Measurements from ENCODE around the gene CFAP45.

DNA sequence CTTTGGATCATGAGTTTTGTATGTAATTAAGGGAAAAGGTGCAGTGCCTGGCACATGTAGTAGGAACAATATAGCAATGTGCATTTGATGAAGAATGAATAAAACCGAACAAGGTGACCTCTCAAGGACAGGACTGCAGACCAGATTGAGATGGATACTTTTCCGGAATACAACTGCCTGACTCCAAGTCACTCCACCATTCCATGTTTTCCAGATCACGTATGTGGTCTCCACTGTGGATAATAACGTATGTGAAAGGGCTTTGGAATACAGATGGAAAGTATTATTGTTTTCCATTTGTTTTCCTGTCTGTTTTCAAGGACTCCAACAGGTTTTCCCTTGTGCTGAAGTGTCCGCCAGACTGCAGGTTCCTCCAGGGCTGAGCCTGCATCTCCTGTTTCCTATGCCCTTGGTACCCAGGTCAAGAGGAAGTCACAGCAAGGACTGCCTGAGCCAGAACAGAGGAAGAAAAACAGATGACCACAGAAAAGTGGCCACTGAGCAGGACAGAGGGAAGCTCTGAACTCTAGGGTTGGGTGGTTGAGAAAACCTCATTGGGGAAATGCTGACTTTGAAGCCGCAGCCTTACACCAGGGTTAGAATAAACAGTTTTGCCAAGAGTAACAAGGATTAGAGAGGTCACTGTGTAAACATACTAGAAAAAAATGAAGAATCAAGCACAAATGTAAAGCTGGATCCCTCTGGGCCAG is 4.0 kb downstream of the CFAP45 start:
- no peak for TF ChIP-seq YY1 (IDR thresholded peaks at IDR 0.05; ENCODE audit: insufficient read depth, insufficient read length)
- TF ChIP-seq ZNF274 (IDR thresholded peaks at IDR 0.05; ENCODE audit: low read depth, low read length) = no peak
